Myocyte (in vitro differentiated cells): ENCODE measurements around the gene UPF3B. TPM values are rescaled to one million over a fixed set of nuclear protein-coding genes. Genes with fewer than 3 reads are reported as not detected.
"Not testable (repeated sequence)": the region's sequence is repeated elsewhere in the genome, so short reads cannot be mapped to it uniquely, and the experiment has no call there.

Experiments
- DNase-seq: peaks from one replicate; pipeline ENCODE4 v3.0.0-alpha.2; 2012; ENCODE audit warnings: low read depth
- polyA plus RNA-seq: library from polyadenylated mRNA; unstranded; fragments of >200 nt; gene quantifications from one replicate; pipeline ENCODE4 v1.2.1, GENCODE V29; 2012; ENCODE audit warnings: missing spikeins
- total RNA-seq: library from RNA; depleted of rRNA; stranded (reverse); fragments of >200 nt; gene quantifications from 2 replicates; pipeline ENCODE4 v1.2.3, GENCODE V29; 2014

Gene UPF3B, protein sequence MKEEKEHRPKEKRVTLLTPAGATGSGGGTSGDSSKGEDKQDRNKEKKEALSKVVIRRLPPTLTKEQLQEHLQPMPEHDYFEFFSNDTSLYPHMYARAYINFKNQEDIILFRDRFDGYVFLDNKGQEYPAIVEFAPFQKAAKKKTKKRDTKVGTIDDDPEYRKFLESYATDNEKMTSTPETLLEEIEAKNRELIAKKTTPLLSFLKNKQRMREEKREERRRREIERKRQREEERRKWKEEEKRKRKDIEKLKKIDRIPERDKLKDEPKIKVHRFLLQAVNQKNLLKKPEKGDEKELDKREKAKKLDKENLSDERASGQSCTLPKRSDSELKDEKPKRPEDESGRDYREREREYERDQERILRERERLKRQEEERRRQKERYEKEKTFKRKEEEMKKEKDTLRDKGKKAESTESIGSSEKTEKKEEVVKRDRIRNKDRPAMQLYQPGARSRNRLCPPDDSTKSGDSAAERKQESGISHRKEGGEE
- total RNA-seq = 1.7 and 2.6 TPM in 2 replicates
- polyA plus RNA-seq = 4.4 TPM

DNA sequence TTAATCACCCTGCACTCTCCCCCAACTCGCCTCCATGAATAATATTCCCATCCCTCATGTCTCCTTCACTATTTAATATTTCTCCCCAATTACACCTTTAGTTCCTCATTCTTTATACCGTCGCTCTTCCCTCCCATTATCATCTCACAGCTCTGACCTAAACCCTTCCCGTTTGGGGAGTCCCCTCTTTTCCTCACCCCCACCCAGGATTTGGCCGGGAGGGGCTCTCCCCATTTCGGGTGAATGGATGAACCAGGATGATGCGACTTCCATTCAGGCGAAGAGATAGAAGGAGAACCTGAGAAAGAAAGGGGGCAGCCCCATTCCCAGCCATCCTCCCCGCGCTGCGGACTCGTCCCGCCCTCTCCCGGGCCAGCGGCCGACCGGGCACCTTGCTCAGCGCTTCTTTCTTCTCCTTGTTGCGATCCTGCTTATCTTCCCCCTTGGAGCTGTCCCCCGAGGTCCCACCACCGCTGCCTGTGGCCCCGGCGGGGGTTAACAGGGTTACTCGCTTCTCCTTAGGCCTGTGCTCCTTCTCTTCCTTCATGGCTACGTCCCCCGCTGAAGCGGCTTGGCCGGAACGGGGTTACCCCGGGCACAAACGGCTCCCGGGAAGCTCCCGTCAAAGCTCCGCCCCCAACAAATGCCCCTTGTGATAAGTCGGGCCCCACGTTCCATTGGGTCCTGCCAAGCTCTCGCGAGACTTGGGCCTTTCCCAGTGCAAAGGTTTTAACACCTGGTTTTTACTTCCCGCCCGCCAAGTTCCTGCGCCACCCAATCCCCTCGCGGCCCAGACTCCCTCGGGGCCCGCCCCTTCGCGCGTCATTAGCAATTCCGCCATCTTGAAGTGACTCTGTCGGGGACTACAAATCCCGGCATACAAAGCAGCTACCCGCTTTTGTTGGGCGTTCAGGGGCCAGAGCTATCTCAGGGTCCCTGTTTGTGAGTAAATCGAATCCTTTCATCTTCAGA, at the start of gene UPF3B:
Gene UPF3B, minus strand, starts transcription at position 582 of the 972 bp plus-strand sequence. Its CDS starts 35 bp downstream, at position 547.
- peak; percentile 98 for DNase-seq

DNA sequence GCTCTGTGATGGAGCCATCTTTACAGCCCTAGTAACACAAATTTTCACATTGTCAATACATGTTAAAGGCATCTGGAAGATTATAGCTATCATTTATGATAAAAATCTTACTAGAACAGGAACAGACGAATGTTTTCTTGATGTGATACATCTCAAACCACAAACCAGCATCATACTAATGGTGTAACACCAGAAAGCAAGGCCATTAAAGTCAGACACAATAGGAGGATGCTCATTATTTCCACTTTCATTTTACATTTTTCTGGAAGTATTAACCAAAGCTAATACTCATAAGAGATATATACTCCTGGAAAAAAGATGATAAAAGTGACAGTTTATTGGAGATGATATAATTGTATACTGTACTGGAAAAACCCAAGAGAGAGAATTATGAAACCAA, 48.2 kb upstream of the UPF3B start:
- DNase-seq = no peak

DNA sequence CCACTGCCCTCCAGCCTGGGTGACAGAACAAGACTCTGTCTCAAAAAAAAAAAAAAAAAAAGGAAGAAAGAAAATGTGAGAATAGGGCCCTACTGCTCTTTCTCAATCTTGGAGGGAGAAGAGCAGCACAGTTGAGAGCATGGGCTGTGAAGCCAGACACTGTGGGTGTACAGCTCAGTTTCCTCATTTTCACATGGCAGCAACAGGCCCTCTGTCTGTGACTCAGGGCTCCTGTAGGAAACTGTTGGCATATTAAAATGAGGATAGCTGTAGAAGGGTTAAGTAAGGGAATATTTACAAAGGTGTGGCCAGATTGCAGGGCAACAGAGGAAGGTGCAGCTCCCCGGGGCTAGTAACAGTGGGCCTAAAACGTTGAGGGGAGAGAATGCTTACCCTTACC, 46.4 kb upstream of the UPF3B start:
- no peak for DNase-seq

DNA sequence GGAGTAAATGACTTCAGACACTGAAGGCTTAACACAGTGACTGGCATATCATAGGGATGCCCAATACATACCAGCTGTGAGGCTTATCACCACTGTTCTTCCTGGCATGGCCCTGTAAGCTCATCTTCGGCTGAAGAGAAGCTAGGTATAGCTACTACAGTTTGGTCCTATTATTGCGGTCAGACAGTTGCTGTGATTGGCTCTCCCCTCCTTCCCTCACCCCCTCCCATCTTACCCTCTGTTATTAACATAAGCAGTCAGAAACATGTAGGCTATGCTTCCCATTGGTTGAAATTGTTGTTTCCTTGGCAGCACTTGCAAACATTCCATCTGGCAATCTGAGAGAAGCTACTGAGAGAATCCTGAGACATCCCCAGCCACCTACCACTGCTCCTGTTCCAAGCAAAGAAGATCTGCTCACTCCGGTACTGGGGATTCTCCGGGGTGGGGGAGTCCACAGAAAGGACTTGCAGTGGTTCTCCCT, 43.1 kb upstream of the UPF3B start, which contains the start of gene AKAP14:
Gene AKAP14, plus strand, starts transcription at position 51 of the 484 bp plus-strand sequence. CDS start 7,331 bp downstream, outside the sequence.
- no peak for DNase-seq

DNA sequence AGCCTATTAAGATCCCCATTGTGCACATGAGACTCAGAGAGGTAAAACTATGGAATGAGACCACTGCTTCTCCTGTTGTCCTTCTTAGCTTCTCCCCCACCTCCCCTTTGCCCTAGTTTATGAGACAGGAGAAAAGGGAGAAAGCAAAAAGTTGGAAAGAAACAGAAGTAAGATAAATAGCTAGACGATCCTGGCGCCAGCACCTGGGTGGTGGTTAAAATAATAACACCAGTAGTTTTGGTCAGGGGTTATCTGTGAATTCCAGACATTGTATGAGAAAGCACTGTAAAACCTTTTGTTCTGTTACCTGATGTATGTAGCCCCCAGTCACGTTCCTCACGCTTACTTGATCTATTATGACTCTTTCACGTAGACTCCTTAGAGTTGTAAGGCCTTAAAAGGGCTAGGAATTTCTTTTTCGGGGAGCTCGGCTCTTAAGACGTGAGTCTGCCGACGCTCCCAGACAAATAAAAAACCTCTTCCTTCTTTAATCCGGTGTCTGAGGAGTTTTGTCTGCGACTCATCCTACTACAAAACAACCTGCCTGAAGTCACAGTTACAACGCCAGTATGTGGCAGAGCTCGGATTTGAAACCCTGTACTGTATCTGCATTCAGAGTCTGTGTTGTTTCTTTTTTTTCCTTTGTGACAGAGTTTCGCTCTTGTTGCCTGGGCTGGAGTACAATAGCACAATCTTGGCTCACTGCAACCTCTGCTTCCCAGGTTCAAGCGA, 39.4 kb upstream of the UPF3B start:
- DNase-seq = not testable (repeated sequence)

DNA sequence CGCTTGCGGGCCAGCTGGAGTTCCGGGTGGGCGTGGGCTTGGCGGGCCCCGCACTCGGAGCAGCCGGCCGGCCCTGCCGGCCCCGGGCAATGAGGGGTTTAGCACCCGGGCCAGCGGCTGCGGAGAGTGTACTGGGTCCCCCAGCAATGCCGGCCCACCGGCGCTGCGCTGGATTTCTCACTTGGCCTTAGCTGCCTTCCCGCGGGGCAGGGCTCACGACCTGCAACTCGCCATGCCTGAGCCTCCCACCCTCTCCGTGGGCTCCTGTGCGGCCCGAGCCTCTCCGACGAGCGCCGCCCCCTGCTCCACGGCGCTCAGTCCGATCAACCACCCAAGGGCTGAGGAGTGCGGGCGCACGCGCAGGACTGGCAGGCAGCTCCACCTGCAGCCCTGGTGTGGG, 37.9 kb upstream of the UPF3B start:
- DNase-seq = not testable (repeated sequence)

DNA sequence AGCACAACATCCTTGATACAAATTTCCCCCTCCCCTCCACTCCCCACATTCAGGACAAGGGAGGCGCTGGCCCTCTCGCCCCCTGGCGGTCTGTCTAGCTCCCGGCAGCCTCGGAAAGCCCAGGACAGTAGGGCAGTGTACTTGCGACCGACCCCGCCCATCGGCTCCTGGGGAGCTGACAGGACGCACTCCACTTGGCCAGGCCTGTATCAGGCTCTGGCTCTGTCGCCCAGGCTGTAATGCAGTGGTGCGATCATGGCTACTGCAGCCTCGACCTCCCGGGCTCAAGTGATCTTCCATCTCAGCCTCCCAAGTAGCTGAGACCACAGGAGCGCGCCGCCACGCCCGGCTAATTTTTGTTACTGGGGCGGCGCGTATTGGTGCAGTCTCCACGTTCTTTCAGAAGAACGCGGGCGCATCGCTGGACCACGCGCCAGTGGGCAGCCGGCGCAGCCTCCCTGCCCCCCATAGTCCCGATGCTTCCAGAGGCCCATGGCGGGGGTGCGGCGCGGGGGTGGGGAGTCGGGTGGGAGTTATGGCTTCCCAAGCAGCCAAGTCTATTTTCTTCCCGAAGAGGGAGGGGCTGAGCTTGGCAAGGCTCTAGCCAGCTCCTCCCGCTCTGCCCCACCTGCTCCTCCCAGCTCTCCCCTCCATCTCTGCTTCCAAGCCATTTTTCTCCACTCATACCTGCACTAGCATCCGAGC, 35.1 kb upstream of the UPF3B start:
- DNase-seq = no peak

DNA sequence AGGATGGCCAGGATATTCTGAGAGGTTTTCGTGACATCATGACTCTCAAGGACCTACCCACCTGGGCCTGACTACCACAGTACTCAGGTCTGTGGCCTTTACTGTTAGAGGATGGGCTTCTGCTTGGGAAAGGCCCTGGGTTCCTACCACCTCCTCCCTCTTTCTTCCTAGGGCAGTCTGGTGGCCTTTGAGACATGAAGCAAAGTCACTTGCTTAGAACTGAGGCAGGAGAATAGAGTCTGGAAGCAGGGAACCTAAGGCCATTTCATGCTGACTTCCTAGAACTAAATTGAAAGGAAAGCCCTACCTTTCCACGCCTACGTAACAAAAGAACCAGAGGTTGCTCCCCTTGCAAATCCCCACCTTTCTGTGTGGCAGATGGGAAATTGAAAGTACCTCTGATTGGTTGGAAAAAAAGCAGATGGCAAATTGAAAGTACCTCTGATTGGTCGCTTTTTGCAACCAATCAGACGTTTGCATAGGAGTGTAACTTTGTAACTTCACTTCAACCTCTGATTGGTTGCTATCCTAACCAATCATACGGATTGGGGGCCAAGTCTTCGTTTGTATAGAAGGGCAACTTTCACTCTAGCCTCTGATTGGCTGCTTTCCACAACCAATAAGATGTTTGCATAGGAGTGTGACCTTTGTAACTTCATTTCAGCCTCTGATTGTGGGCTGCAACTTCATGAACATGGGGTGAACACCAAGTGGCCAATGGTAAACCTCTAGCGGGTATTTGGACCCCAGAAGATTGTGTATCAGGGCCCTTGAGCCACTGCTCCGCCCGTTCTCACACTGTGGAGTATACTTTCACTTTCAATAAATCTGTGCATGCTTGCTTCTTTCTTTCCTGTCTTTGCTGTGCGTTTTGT, 33.0 kb upstream of the UPF3B start:
- no peak for DNase-seq

DNA sequence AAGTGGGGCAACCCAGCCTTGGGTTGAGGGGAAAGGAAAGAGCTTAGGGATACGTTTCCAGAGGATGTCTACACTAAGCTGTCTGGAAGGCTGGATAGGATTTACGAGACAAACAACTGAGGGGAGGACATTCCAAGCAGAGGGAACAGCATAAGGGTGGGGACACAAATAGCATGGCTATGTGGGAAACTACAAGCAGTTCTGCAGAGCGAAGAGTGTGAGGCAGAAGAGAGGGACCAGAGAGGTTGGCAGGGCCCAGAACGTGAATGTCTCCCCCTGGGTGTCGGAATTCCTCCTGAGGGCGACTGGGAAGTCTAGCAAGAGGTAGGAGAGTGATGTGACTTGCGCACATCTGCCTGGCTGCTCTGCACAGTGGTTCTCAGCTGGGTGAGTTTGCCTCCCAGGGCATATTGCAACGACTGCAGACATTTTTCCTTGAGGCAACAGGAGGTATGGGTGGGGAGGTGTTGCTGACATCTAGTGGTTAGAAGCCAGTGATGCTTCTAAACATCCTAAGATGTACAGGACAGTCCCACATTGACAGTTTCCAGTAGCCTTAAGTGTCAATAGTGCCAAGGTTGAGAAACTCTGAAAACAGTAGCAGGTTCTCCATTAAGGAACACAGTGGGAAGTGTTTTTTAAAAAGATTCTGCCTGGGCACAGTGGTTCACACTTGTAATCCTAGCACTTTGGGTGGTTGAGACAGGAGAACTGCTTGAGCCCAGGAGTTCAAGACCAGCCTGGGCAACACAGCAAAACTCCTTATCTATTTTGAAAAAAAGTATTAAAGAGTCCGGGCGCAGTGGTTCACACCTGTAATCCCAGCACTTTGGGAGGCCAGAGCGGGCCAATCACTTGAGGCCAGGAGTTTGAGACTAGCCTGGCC, 28.0 kb upstream of the UPF3B start:
- DNase-seq = peak; percentile 44

DNA sequence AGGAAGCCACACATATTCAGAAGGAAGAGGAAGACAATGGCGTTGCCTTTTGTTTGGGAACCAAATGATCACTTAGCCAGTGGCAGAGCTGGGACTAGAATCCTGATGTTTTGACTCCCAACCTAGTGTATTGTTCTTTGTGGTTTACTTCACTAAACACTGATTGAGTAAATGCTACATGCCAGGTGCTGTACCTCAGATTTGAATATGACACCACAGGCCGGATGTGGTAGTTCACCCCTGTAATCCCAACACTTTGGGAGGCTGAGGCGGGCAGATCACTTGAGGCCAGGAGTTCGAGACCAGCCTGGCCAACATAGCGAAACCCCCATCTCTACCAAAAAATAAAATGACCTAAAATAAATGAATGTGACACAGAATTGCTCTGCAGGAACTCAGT, 27.3 kb upstream of the UPF3B start:
- no peak for DNase-seq

DNA sequence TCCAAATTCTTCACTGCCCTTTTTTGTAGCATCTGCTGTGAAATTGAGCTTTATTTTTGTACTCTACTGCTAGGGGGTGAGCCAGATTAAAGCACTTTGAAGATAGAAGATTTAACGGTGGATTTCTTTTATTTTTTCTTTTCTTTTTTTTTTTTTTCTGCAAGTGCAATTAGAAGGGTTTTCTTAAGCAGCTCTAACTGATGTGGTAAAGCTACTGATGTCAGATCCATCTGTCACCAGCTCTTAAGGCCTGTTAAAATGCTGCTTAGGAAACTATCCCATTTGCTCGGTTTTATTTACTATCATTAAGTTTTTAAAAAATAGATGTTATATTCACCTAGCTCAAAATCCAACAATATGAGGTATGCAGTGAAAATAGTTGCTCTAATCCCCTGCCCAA, 26.0 kb upstream of the UPF3B start:
- DNase-seq = no peak

DNA sequence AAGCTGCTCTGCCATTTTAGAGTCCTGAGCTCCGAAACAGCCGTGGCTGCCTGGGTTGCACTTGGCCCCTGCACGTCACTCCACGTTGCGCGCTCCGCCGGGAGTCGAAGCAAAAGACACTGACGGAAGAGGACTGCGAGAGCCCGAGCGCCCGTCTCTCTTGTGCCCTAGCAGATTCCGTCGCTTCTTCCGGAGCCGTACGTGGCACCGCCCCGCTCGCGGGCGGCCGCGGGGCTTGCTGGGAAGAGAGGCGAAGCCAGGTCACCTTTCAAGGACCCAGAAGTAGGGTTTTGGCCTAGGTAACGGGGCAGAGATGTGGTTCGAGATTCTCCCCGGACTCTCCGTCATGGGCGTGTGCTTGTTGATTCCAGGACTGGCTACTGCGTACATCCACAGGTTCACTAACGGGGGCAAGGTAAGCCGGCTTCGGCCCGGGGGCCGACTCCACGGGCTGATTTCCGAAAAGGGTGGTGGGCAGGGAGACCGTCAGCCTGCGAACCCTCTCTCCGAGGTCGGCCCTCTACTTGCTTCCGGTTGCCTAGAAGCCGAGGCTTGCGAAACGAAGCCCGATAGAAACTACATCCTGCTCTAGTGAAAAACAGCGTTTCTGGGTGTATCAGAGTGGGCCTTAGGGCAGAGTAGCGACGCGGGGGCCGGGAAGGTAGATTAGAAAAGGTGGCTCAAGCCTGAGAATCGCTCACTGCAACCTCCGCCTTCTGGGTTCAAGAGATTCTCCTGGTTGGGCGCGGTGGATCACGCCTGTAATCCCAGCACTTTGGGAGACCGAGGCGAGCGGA, 19.0 kb upstream of the UPF3B start, which contains the start of the genes NDUFA1 and RNF113A:
Gene NDUFA1, plus strand, starts transcription at position 234 of the 797 bp plus-strand sequence. Its CDS starts 80 bp downstream, at position 314.
Gene RNF113A, minus strand, starts transcription at position 135 of the 797 bp plus-strand sequence. Its CDS starts 120 bp downstream, at position 15.
- DNase-seq = peak; percentile 82

DNA sequence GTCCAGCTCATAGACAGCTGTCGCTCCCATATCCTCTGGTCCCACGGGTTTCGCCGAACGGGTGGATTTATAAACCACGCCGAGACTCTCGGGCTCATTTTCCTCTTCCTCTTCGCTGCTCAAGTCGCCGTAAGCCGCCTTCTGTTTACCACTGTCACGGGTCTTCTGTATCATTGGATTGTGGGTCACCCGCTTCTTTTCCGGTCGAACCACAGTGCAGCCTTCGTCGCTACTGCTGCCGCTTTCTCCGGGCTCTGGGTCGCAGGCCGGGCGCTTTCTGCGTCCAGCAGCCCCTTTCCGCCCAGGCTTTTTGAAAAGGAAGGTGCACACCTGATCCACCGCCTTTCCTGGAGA, 18.5 kb upstream of the UPF3B start:
- no peak for DNase-seq

DNA sequence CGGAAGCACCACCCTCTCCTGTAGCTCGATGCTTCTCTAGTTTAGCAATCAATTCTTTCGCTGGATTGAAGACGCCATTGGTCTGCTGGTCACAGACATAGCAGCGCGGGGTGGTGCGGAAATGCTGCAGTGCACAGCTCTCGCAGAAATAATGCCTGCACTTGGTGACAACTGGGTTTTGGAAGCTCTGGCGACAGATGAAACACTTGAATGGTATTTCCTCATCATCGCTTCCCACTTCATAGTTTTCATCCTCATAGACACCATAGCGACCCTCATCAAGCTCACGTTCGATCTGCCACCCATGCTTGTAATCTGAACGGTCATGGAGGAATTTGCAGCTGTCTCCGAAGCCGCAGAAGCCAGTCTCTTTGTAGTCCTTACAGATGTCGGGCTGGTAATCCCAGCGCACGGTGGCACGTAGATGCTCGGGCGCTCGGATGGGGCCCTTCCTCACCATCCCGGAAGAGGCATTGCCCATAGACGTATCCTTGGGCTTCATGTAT, 17.9 kb upstream of the UPF3B start:
- peak; percentile 59 for DNase-seq

DNA sequence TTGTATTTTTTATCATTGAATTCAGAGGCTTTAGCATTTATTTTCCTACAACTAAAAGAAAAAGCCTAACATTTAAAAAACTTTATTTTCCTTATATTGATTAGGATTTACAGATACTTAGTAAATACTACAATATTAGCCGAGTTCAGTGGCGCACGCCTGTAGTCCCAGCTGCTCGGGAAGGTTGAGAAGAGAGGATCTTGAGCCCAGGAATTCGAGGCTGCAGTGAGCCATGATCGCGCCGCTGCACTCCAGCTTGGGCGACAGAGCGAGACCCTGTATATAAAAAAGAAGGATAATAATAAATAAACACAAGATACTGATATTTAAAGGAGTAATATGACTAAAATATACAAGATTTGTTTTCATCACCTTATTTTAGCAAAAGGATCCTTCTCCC, 681 bp upstream of the UPF3B start:
- DNase-seq = peak; percentile 17

DNA sequence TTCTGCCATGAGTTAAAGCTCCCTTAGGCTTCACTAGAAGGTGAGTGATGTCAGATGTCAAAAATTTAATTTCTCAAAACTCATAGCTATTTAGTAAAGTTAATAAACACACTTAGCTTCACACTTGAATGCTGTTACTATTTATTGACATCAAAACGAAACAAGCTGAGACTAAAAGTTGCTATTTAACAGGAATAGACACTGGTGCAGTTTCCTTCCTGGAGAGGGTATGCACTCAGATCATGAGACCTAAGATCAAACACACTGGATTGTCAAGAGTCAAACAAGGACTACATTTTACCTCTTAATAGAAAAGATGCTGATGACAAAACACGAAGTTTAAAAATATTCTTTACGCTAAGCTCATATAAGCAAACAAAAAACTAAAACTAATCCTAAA, 18.9 kb downstream of the UPF3B start:
- no peak for DNase-seq

DNA sequence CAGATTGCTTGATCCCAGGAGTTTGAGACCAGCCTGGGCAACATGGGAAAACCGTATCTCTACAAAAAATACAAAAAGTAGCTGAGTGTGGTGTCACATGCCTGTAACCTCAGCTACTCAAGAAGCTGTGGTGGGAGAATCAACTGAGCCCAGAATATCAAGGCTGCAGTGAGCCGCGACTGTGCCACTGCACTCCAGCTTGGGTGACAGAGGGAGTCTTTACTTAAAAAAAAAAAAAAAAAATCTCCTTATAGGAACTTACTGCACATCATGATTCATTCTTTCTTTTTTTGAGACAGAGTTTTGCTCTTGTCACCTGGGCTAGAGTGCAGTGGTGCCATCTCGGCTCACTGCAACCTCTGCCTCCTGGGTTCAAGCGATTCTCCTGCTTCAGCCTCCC, 24.3 kb downstream of the UPF3B start:
- no peak for DNase-seq
